ENCODE data around the gene UBE2Q2. TPM values are rescaled to one million over a fixed set of nuclear protein-coding genes. Genes with fewer than 3 reads are reported as not detected.

The UBE2Q2 gene
- total and polyA plus RNA-seq, 4 donors = 15.5 to 35.9 (median 21.1) TPM

DNA sequence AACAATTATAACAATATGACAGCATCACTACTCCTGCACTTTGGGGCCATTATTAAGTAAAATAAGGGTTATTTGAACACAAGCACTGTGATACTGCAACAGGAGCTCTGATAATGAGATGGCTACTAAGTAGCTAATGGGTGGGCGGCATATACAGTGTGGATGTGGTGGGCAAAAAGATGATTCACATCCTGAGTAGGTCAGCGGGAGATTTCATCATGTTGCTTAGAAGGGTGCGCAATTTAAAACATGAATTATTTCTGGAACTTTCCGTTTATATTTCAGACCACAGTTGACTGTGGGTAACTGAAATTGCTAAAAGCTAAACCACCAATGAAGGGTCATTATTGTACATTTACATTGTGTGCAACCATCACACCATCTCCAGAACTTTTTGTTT lies 102.7 kb downstream of the UBE2Q2 start:
- Histone ChIP-seq H3K27ac (ENCODE audit: low read depth in 1 of 2, low read length in 1 of 2) (no peak overlapping the region), H3K9ac (ENCODE audit: insufficient read depth in 1 of 2, low read length in 2 of 2) (no peak overlapping the region), H3K36me3 (ENCODE audit: control insufficient read depth in 4 of 4, insufficient read depth in 4 of 4, low read length in 4 of 4) (no peaks in the 10 kb centered on the region), H3K27me3 (ENCODE audit: control insufficient read depth in 3 of 3, insufficient read depth in 3 of 3, low read length in 2 of 3) (no peaks in the 10 kb centered on the region), H3K4me3 (no peak overlapping the region), H3K9me3 (ENCODE audit: control insufficient read depth in 4 of 4, insufficient read depth in 3 of 4, low read length in 3 of 4) (no peaks in the 10 kb centered on the region), H3K4me1 (ENCODE audit: control insufficient read depth in 5 of 5, insufficient read depth in 5 of 5, low read length in 5 of 5) (no peaks in the 10 kb centered on the region)
- 26 to 59% methylated on average over 4 of the region's 4 CpGs for WGBS, 2 donors
- TF ChIP-seq, protein P1, sequence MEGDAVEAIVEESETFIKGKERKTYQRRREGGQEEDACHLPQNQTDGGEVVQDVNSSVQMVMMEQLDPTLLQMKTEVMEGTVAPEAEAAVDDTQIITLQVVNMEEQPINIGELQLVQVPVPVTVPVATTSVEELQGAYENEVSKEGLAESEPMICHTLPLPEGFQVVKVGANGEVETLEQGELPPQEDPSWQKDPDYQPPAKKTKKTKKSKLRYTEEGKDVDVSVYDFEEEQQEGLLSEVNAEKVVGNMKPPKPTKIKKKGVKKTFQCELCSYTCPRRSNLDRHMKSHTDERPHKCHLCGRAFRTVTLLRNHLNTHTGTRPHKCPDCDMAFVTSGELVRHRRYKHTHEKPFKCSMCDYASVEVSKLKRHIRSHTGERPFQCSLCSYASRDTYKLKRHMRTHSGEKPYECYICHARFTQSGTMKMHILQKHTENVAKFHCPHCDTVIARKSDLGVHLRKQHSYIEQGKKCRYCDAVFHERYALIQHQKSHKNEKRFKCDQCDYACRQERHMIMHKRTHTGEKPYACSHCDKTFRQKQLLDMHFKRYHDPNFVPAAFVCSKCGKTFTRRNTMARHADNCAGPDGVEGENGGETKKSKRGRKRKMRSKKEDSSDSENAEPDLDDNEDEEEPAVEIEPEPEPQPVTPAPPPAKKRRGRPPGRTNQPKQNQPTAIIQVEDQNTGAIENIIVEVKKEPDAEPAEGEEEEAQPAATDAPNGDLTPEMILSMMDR (IDR thresholded peaks at IDR 0.05; ENCODE audit: control extremely low read depth, extremely low read depth) = no peak
- DNase-seq = no peak
- no peak for ATAC-seq (ENCODE audit: insufficient read depth, low FRiP score)

DNA sequence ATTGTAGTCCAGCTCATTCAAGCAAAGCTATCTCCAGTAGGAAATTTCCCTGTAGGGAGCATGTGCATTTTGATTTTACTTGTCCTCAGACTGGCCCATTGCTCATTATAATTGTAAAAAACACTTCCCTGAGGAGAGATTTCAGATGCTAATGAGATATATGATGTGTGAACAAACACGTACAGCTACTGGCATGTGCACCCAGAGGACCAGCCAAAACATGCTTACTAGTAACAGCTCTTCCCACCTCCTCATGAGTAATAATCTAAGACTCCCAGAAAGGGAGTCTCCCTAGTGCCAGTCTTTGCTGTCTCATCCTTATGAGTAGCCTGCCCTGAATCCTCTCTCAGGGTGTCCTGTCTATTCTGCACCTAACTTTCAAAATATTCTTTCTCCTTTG lies 103.8 kb downstream of the UBE2Q2 start:
- H3K4me1 ChIP-seq (ENCODE audit: control insufficient read depth in 5 of 5, insufficient read depth in 5 of 5, low read length in 5 of 5) = no peaks in the 10 kb centered on the region
- WGBS, 2 donors = 55 to 72% methylated on average over 1 of the region's 1 CpG
- H3K36me3 ChIP-seq (ENCODE audit: control insufficient read depth in 4 of 4, insufficient read depth in 4 of 4, low read length in 4 of 4) = no peaks in the 10 kb centered on the region
- no peak overlapping the region for H3K27ac ChIP-seq (ENCODE audit: low read depth in 1 of 2, low read length in 1 of 2)
- no peak for ATAC-seq (ENCODE audit: insufficient read depth, low FRiP score)
- DNase-seq = no peak
- H3K4me3 ChIP-seq = no peak overlapping the region
- TF ChIP-seq, protein P1 (IDR thresholded peaks at IDR 0.05; ENCODE audit: control extremely low read depth, extremely low read depth) = no peak
- no peak overlapping the region for H3K9ac ChIP-seq (ENCODE audit: insufficient read depth in 1 of 2, low read length in 2 of 2)
- no peaks in the 10 kb centered on the region for H3K9me3 ChIP-seq (ENCODE audit: control insufficient read depth in 4 of 4, insufficient read depth in 3 of 4, low read length in 3 of 4)
- H3K27me3 ChIP-seq (ENCODE audit: control insufficient read depth in 3 of 3, insufficient read depth in 3 of 3, low read length in 2 of 3) = no peaks in the 10 kb centered on the region

DNA sequence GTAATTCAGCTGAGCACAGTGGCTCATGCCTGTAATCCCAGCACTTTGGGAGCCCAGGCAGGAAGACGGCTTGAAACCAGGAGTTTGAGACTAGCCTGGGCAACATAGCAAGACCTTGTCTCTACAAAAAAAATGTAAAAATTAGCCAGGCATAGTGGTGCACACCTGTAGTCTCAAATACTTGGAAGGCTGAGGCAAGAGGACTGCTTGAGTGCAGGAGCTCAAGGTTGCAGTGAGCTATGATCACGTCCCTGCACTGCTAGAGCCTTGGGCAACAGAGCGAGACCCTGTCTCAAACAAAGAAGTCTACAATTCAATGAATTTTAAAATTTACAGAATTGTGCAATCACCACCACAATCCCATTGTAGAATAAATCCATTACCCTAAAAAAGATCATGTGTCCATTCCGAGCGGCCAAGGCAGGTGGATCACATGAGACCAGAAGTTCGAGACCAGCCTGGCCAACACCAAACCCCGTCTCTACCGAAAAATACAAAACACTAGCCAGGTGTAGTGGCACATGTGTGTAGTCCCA lies 105.6 kb downstream of the UBE2Q2 start:
- H3K4me1 ChIP-seq (ENCODE audit: control insufficient read depth in 5 of 5, insufficient read depth in 5 of 5, low read length in 5 of 5) = no peaks in the 10 kb centered on the region
- DNase-seq = no peak
- TF ChIP-seq, protein P1 (IDR thresholded peaks at IDR 0.05; ENCODE audit: control extremely low read depth, extremely low read depth) = no peak

More for the DNA sequence above, 105.6 kb downstream of the UBE2Q2 start:
- no peaks in the 10 kb centered on the region for H3K36me3 ChIP-seq (ENCODE audit: control insufficient read depth in 4 of 4, insufficient read depth in 4 of 4, low read length in 4 of 4)
- 81 to 82% methylated on average over 8 of the region's 8 CpGs for WGBS, 2 donors
- H3K9me3 ChIP-seq (ENCODE audit: control insufficient read depth in 4 of 4, insufficient read depth in 3 of 4, low read length in 3 of 4) = no peaks in the 10 kb centered on the region
- ATAC-seq (ENCODE audit: insufficient read depth, low FRiP score) = no peak
- H3K9ac ChIP-seq (ENCODE audit: insufficient read depth in 1 of 2, low read length in 2 of 2) = no peak overlapping the region
- no peak overlapping the region for H3K4me3 ChIP-seq
- H3K27ac ChIP-seq (ENCODE audit: low read depth in 1 of 2, low read length in 1 of 2) = no peak overlapping the region
- H3K27me3 ChIP-seq (ENCODE audit: control insufficient read depth in 3 of 3, insufficient read depth in 3 of 3, low read length in 2 of 3) = no peaks in the 10 kb centered on the region

Small RNA genes within 50 kb of the gene (small RNA-seq; reads per million reads assigned to genes)
- gene RN7SL510P (ENCODE audit: low replicate concordance) = not detected

Other genes with a start within 250 kb of the UBE2Q2 start
- 10 to 100 TPM; 19.1 to 22.9 TPM for gene SNUPN, start 217.7 kb upstream of the UBE2Q2 start, total RNA-seq
- gene SNUPN, start 217.7 kb upstream of the UBE2Q2 start, polyA plus RNA-seq = 10 to 100 TPM; 19.3 to 24.6 TPM
- gene IMP3, start 203.2 kb upstream of the UBE2Q2 start, total RNA-seq = 10 to 100 TPM; 34.2 to 66.8 TPM
- 10 to 100 TPM; 73.4 to 78.4 TPM for gene IMP3, start 203.2 kb upstream of the UBE2Q2 start, polyA plus RNA-seq
- 10 to 100 TPM; 16.7 to 23.5 TPM for gene SNX33, start 195.5 kb upstream of the UBE2Q2 start, total RNA-seq
- 10 to 100 TPM; 13.6 to 19.3 TPM for gene SNX33, start 195.5 kb upstream of the UBE2Q2 start, polyA plus RNA-seq
- 10 to 100 TPM; 32.4 to 38.1 TPM for gene CSPG4, start 130.6 kb upstream of the UBE2Q2 start, total RNA-seq
- gene CSPG4, start 130.6 kb upstream of the UBE2Q2 start, polyA plus RNA-seq = 10 to 100 TPM in 1 of 2 donors, 1 to 10 TPM in 1; 8.5 to 16.0 TPM
- 10 to 100 TPM; 25.2 to 29.6 TPM for gene FBXO22, start 60.4 kb downstream of the UBE2Q2 start, total RNA-seq
- 10 to 100 TPM in 1 of 2 donors, 1 to 10 TPM in 1; 8.6 to 16.5 TPM for gene FBXO22, start 60.4 kb downstream of the UBE2Q2 start, polyA plus RNA-seq
- 1 to 10 TPM; 4.1 to 4.8 TPM for gene NRG4, start 169.0 kb downstream of the UBE2Q2 start, total RNA-seq
- gene NRG4, start 169.0 kb downstream of the UBE2Q2 start, polyA plus RNA-seq = 1 to 10 TPM in 1 of 2 donors, under 1 TPM in 1; 0.65 to 1.3 TPM
- 1 to 10 TPM; 1.1 to 4.4 TPM for gene TMEM266, start 216.5 kb downstream of the UBE2Q2 start, total RNA-seq
- 1 to 10 TPM; 1.4 to 1.6 TPM for gene TMEM266, start 216.5 kb downstream of the UBE2Q2 start, polyA plus RNA-seq

All from lung (tissue), 13 donors.